OCI-LY1 (cell line): ENCODE results near the gene ADGRG3.

Experiments
- H2AFZ ChIP-seq: fragments of 200-600 bp; sonication (generic), shearing (Covaris generic); 2 replicates; pipeline ENCODE4 v1.6.0; 2014; ENCODE audit warnings: antibody characterized with exemption, mild to moderate bottlenecking, low read length
- H3F3A ChIP-seq: fragments of 200-600 bp; sonication (generic), shearing (Covaris generic); 2 replicates; pipeline ENCODE4 v1.6.0; 2014; ENCODE audit warnings: mild to moderate bottlenecking, antibody characterized with exemption, low read length, moderate library complexity; ENCODE audit not compliant: insufficient read depth
- H3K27ac ChIP-seq: fragments of 200-600 bp; sonication (generic); 2 replicates; pipeline ENCODE4 v1.5.1; 2014; ENCODE audit warnings: low read length, mixed run types, mild to moderate bottlenecking, low read depth; ENCODE audit not compliant: poor library complexity, severe bottlenecking
- H3K27me3 ChIP-seq: fragments of 200-600 bp; sonication (generic); 2 replicates; pipeline ENCODE4 v1.6.0; 2014; ENCODE audit warnings: antibody characterized with exemption, mild to moderate bottlenecking, low read length, moderate library complexity; ENCODE audit not compliant: insufficient read depth
- H3K36me3 ChIP-seq: fragments of 200-600 bp; sonication (generic); 2 replicates; pipeline ENCODE4 v1.6.1; 2014; ENCODE audit warnings: mild to moderate bottlenecking, antibody characterized with exemption, low read length, moderate library complexity, mixed read lengths; ENCODE audit not compliant: insufficient read depth
- H3K4me1 ChIP-seq: fragments of 200-600 bp; sonication (generic); 2 replicates; pipeline ENCODE4 v1.5.1; 2014; ENCODE audit warnings: mild to moderate bottlenecking, low read length, moderate library complexity; ENCODE audit not compliant: insufficient read depth, severe bottlenecking
- H3K4me2 ChIP-seq: fragments of 200-600 bp; sonication (generic), shearing (Covaris generic); 2 replicates; pipeline ENCODE4 v1.6.1; 2014; ENCODE audit warnings: low read length
- H3K4me3 ChIP-seq: fragments of 200-600 bp; sonication (generic); 2 replicates; pipeline ENCODE4 v1.5.1; 2014; ENCODE audit warnings: low read length, low read depth, mild to moderate bottlenecking, mixed read lengths; ENCODE audit not compliant: poor library complexity, severe bottlenecking
- H3K79me2 ChIP-seq: fragments of 200-600 bp; shearing (Covaris generic); 2 replicates; pipeline ENCODE4 v1.6.1; 2016; ENCODE audit warnings: mixed run types, low read length, mixed read lengths; ENCODE audit not compliant: insufficient read depth
- H3K9ac ChIP-seq: fragments of 200-600 bp; sonication (generic), shearing (Covaris generic); 2 replicates; pipeline ENCODE4 v1.6.1; 2014; ENCODE audit warnings: mild to moderate bottlenecking, low read length, mixed read lengths
- H3K9me2 ChIP-seq: fragments of 200-600 bp; sonication (generic), shearing (Covaris generic); 2 replicates; pipeline ENCODE4 v1.6.1; 2014; ENCODE audit warnings: low read depth, mild to moderate bottlenecking, low read length, mixed read lengths
- H3K9me3 ChIP-seq: fragments of 200-600 bp; shearing (Covaris generic); 2 replicates; pipeline ENCODE4 v1.6.1; 2014; ENCODE audit warnings: low read length, mixed read lengths
- H4K20me1 ChIP-seq: fragments of 200-600 bp; sonication (generic), shearing (Covaris generic); 2 replicates; pipeline ENCODE4 v1.6.0; 2016; ENCODE audit warnings: mild to moderate bottlenecking, low read length; ENCODE audit not compliant: insufficient read depth
- CTCF ChIP-seq: fragments of 200-600 bp; sonication (generic), shearing (Covaris generic); IDR thresholded peaks from 2 replicates; pipeline ENCODE4 v1.5.1; 2017; ENCODE audit warnings: mild to moderate bottlenecking, antibody characterized with exemption, low read length, moderate library complexity, mixed read lengths
- EZH2 ChIP-seq: fragments of 200-600 bp; sonication (generic), shearing (Covaris generic); IDR thresholded peaks from 2 replicates; pipeline ENCODE4 v1.8.0; 2017; ENCODE audit warnings: borderline replicate concordance, mixed run types, mild to moderate bottlenecking, antibody characterized with exemption, low read length, moderate library complexity, mixed read lengths

ADGRG3 gene

GRCh38 chr16:57642160-57643135 is 25.7 kb upstream of the ADGRG3 start:
- Histone ChIP-seq H3K4me2 (no peak overlapping the region), H3K79me2 (no peaks in the 10 kb centered on the region), H3F3A (no peaks in the 10 kb centered on the region), H2AFZ (no peak overlapping the region), H3K9me2 (no peaks in the 10 kb centered on the region), H4K20me1 (no peaks in the 10 kb centered on the region), H3K4me1 (no peaks in the 10 kb centered on the region), H3K27me3 (peaks cover 3% of the 10 kb centered on the region; the same call in 1 of the 2 replicates), H3K9ac (no peak overlapping the region), H3K4me3 (no peak overlapping the region), H3K9me3 (no peaks in the 10 kb centered on the region), H3K36me3 (no peaks in the 10 kb centered on the region), H3K27ac (no peak overlapping the region)
- TF ChIP-seq CTCF = no peak
- no peak for TF ChIP-seq EZH2

DNA sequence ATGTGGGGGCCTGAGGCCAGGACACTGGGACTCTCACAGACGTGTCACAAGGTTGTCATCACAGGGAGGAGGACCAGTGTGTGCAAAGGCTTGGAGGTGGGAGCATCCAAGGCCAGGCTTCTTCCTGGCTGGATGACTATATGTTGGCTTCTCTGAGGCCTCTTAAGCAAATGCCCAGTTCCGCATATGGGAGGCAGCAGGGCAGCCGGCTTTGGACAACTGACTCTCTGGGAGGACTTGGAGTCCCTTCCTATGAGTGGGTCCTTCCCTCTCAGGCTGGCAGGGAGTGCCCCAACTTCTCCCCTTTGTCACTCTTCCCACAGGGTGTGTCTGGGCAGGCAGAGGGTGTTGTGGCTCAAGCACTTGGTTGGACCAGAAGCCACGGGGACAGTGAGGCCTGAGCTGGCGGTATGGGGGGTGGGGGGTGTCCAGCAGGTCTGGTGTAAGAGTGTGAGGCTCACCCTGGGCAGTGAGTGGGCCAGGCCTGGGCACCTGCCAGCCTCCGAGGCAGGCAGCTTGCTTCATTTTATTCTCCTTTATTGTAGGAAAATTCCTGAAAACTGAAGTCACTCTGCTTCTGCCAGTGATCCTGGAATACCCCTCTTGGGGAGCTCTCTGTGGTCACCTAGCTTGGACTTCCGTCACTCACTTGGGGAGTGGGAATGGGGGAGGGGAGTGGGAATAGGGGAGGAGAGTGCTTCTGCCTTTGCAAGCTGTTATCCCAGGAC is 24.8 kb upstream of the ADGRG3 start:
- TF ChIP-seq EZH2 (no peak), CTCF (no peak)
- no peaks in the 10 kb centered on the region for H3K4me1 ChIP-seq
- no peaks in the 10 kb centered on the region for H3K79me2 ChIP-seq
- no peaks in the 10 kb centered on the region for H3K9me2 ChIP-seq
- no peak overlapping the region for H3K9ac ChIP-seq
- no peaks in the 10 kb centered on the region for H3K9me3 ChIP-seq
- H3F3A ChIP-seq = no peaks in the 10 kb centered on the region
- H3K4me2 ChIP-seq = no peak overlapping the region
- H3K27ac ChIP-seq = no peak overlapping the region
- peaks cover 3% of the 10 kb centered on the region; the same call in 1 of the 2 replicates for H3K27me3 ChIP-seq
- no peak overlapping the region for H2AFZ ChIP-seq
- no peaks in the 10 kb centered on the region for H4K20me1 ChIP-seq
- H3K36me3 ChIP-seq = no peaks in the 10 kb centered on the region
- H3K4me3 ChIP-seq = no peak overlapping the region

GRCh38 chr16:57643910-57644309 is 24.2 kb upstream of the ADGRG3 start:
- H4K20me1 ChIP-seq = no peaks in the 10 kb centered on the region
- H3K9ac ChIP-seq = no peak overlapping the region
- no peak overlapping the region for H3K27ac ChIP-seq
- TF ChIP-seq EZH2 = no peak
- TF ChIP-seq CTCF = no peak
- H3K9me2 ChIP-seq = no peaks in the 10 kb centered on the region
- no peak overlapping the region for H3K4me3 ChIP-seq
- H3K4me1 ChIP-seq = no peaks in the 10 kb centered on the region
- H2AFZ ChIP-seq = no peak overlapping the region
- no peaks in the 10 kb centered on the region for H3K36me3 ChIP-seq
- peaks cover 3% of the 10 kb centered on the region; the same call in 1 of the 2 replicates for H3K27me3 ChIP-seq
- no peak overlapping the region for H3K4me2 ChIP-seq
- H3K9me3 ChIP-seq = no peaks in the 10 kb centered on the region
- H3K79me2 ChIP-seq = no peaks in the 10 kb centered on the region
- no peaks in the 10 kb centered on the region for H3F3A ChIP-seq
